ENCODE data around the gene MYO1G. TPM values are rescaled to one million over a fixed set of nuclear protein-coding genes. Genes with fewer than 3 reads are reported as not detected.

MYO1G gene
- total and polyA plus RNA-seq, 4 donors: 0.56 to 3.9 (median 2.1) TPM

DNA sequence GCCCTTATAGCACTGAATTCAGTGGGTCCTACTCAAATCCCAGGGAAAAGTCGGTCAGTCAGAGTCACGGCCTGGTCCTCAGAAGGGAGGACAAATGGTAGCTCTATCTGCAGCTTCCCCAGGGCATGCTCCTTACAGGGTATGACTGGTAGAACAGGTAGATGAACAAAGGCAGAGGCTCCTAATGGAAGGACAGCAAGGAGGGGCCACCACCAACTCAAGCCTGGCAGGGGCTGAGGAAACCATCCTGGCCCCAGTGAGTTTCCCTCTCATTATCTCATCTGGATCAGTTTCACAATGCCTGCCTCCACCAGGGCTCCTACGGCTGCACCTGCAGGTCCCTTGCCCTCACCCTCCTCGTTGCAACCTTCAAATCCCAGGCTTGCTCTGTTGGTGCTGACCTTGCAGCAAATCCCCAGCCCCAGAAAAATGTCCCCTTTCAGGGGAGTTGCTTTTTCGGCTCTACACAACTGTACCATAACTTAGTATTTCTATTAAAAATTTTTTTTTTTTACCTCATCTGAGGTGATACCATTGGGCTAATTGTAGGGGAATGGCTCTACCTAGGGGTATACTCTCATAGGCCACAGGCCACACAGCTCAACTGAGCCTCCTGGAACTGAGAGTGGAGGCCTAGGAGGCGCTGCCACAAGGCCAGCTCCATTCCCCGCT is 2.4 kb upstream of the MYO1G start (continued):
- TF ChIP-seq, protein P1, sequence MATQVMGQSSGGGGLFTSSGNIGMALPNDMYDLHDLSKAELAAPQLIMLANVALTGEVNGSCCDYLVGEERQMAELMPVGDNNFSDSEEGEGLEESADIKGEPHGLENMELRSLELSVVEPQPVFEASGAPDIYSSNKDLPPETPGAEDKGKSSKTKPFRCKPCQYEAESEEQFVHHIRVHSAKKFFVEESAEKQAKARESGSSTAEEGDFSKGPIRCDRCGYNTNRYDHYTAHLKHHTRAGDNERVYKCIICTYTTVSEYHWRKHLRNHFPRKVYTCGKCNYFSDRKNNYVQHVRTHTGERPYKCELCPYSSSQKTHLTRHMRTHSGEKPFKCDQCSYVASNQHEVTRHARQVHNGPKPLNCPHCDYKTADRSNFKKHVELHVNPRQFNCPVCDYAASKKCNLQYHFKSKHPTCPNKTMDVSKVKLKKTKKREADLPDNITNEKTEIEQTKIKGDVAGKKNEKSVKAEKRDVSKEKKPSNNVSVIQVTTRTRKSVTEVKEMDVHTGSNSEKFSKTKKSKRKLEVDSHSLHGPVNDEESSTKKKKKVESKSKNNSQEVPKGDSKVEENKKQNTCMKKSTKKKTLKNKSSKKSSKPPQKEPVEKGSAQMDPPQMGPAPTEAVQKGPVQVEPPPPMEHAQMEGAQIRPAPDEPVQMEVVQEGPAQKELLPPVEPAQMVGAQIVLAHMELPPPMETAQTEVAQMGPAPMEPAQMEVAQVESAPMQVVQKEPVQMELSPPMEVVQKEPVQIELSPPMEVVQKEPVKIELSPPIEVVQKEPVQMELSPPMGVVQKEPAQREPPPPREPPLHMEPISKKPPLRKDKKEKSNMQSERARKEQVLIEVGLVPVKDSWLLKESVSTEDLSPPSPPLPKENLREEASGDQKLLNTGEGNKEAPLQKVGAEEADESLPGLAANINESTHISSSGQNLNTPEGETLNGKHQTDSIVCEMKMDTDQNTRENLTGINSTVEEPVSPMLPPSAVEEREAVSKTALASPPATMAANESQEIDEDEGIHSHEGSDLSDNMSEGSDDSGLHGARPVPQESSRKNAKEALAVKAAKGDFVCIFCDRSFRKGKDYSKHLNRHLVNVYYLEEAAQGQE (IDR thresholded peaks at IDR 0.05): no peak
- TF ChIP-seq GABPA (IDR thresholded peaks at IDR 0.05 in 1 of 2, conservative IDR thresholded peaks at IDR 0.05 in 1 of 2): no peak
- no peak for TF ChIP-seq RAD21 (IDR thresholded peaks at IDR 0.05)
- no peak for TF ChIP-seq TAF1 (conservative IDR thresholded peaks at IDR 0.05)
- no peak for TF ChIP-seq HNF4G (IDR thresholded peaks at IDR 0.05)
- TF ChIP-seq JUND (IDR thresholded peaks at IDR 0.05): no peak
- no peak for TF ChIP-seq FOXA2 (IDR thresholded peaks at IDR 0.05)
- TF ChIP-seq EGR1 (IDR thresholded peaks at IDR 0.05; ENCODE audit: low read depth in 2 of 2): no peak

DNA sequence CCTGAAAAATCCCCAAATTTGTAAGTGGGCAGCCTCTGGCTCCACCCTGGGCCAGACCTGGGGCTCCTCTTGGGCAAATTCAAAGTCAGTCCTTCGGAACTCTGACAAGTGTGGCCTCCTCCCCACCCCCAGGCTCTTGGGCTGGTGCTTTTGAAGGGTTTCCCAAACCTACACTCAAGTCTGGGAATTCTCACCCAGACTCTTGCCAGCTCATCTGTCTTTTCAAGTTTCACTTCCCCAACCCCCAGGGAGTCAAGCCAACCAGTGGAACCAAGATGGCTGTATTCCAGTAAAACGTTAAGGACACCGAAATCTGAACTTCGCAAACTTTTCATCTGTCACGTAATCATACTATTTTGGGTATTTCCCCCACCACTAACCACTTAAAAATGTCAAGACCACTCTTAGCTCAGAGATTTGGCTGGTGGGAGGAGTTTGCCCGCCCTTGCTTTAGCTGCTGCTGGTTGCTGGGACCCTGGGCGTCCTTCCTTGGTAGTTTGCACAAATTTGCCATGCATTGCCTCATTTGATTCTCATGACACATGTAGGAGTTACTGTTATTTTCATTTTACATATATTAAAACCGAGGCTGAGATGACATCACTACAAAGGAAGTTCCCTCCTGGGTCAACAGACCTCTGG is 1.7 kb upstream of the MYO1G start:
- Histone ChIP-seq H3K9me3 (ENCODE audit: control insufficient read depth in 4 of 4, low read length in 3 of 4) (no peaks in the 10 kb centered on the region), H3K4me3 (ENCODE audit: low read depth in 1 of 3, low read length in 3 of 3) (no peak overlapping the region), H3K27ac (ENCODE audit: low read depth in 1 of 2, low read length in 2 of 2) (peak overlapping the region; percentile 25 to 43), H3K36me3 (ENCODE audit: control insufficient read depth in 4 of 4, insufficient read depth in 3 of 4, low read depth in 1 of 4, low read length in 3 of 4) (peaks cover 5 to 30% (median 24%) of the 10 kb centered on the region in 4 donors), H3K4me1 (ENCODE audit: control insufficient read depth in 4 of 4, insufficient read depth in 4 of 4, low read length in 3 of 4) (no peaks in the 10 kb centered on the region), H3K9ac (ENCODE audit: low read depth in 1 of 2, low read length in 2 of 2) (no peak overlapping the region), H3K27me3 (ENCODE audit: control insufficient read depth in 4 of 4, insufficient read depth in 4 of 4, low read length in 3 of 4) (no peaks in the 10 kb centered on the region)
- TF ChIP-seq JUND (IDR thresholded peaks at IDR 0.05) (no peak), NR2F2 (IDR thresholded peaks at IDR 0.05) (no peak), YY1 (IDR thresholded peaks at IDR 0.05) (no peak)
- no peak for DNase-seq (ENCODE audit: low spot score)
- 70% methylated on average over 8 of the region's 8 CpGs for WGBS

DNA sequence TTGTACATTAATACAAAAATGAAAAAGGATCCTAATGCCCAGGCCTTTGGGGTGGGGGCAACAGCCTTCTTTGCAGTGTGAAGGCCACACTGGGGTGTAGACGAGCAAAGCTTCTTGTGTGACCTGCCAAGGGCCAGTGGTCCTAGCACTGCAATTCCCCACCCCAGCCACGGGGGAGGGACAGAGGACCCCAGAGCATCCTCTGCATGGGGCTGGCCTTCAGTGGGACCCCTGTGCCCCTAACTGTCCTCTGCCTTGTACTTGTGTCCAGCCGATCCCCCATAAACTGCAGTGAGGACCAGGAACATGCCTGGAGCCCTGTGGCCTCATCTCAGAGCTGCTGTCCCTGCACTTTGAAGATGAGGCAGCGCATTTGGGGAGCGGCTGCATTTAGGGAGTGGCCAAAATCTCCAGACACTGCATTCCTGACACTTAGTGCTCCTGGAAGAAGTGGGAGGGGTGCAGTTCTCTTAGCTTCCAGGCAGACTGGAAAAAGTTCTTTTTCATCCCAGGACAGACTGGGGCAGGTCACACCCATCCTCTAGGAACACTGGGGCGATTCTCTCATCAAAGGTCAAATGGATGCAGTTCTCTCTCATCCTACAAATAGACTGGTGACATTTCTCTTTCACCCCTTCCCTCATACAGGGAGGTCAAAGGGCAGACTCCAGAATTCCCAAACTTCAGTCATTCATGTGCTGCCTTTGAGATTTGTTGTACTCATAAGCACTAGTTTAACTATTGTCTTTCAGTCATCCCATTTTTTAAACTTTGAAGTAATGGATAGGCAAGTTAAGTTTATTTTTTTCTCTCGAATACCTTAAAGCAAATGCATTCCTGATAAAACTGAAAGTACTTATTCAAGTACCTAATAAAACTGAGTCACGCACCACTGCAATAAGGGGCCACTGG is 922 bp upstream of the MYO1G start:
- peak overlapping the region; percentile 14 to 43 for H3K27ac ChIP-seq (ENCODE audit: low read depth in 1 of 2, low read length in 2 of 2)
- H3K4me1 ChIP-seq (ENCODE audit: control insufficient read depth in 4 of 4, insufficient read depth in 4 of 4, low read length in 3 of 4): no peaks in the 10 kb centered on the region
- no peak overlapping the region for H3K9ac ChIP-seq (ENCODE audit: low read depth in 1 of 2, low read length in 2 of 2)
- peaks cover 5 to 29% (median 24%) of the 10 kb centered on the region in 4 donors for H3K36me3 ChIP-seq (ENCODE audit: control insufficient read depth in 4 of 4, insufficient read depth in 3 of 4, low read depth in 1 of 4, low read length in 3 of 4)
- H3K4me3 ChIP-seq (ENCODE audit: low read depth in 1 of 3, low read length in 3 of 3): no peak overlapping the region
- H3K9me3 ChIP-seq (ENCODE audit: control insufficient read depth in 4 of 4, low read length in 3 of 4): no peaks in the 10 kb centered on the region
- TF ChIP-seq, protein P2, sequence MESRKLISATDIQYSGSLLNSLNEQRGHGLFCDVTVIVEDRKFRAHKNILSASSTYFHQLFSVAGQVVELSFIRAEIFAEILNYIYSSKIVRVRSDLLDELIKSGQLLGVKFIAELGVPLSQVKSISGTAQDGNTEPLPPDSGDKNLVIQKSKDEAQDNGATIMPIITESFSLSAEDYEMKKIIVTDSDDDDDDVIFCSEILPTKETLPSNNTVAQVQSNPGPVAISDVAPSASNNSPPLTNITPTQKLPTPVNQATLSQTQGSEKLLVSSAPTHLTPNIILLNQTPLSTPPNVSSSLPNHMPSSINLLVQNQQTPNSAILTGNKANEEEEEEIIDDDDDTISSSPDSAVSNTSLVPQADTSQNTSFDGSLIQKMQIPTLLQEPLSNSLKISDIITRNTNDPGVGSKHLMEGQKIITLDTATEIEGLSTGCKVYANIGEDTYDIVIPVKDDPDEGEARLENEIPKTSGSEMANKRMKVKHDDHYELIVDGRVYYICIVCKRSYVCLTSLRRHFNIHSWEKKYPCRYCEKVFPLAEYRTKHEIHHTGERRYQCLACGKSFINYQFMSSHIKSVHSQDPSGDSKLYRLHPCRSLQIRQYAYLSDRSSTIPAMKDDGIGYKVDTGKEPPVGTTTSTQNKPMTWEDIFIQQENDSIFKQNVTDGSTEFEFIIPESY (IDR thresholded peaks at IDR 0.05): no peak
- peak; percentile 35 for TF ChIP-seq NR2F2 (IDR thresholded peaks at IDR 0.05)
- DNase-seq (ENCODE audit: low spot score): no peak
- no peaks in the 10 kb centered on the region for H3K27me3 ChIP-seq (ENCODE audit: control insufficient read depth in 4 of 4, insufficient read depth in 4 of 4, low read length in 3 of 4)
- WGBS: 84% methylated on average over 8 of the region's 8 CpGs

All from liver (tissue), 9 donors.